ENCODE data around the gene GPR137B.

GPR137B gene

DNA sequence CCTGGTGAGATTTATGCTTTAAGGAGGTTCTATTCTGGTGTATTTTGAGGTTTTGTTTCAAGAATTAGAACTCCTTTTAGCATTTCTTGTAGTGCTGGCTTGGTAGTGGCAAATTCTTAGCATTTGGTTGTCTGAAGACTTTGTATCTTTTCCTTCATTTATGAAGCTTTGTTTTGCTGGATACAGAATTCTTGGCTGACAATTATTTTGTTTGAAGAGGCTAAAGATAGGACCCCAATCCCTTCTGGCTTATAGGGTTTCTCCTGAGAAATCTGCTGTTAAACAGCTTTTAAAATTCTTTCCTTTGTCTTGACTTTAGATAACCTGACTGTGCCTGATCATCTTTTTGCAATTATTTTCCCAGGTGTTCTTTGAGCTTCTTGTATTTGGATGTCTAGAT lies 58.6 kb downstream of the GPR137B start:
- TF ChIP-seq, protein P1, sequence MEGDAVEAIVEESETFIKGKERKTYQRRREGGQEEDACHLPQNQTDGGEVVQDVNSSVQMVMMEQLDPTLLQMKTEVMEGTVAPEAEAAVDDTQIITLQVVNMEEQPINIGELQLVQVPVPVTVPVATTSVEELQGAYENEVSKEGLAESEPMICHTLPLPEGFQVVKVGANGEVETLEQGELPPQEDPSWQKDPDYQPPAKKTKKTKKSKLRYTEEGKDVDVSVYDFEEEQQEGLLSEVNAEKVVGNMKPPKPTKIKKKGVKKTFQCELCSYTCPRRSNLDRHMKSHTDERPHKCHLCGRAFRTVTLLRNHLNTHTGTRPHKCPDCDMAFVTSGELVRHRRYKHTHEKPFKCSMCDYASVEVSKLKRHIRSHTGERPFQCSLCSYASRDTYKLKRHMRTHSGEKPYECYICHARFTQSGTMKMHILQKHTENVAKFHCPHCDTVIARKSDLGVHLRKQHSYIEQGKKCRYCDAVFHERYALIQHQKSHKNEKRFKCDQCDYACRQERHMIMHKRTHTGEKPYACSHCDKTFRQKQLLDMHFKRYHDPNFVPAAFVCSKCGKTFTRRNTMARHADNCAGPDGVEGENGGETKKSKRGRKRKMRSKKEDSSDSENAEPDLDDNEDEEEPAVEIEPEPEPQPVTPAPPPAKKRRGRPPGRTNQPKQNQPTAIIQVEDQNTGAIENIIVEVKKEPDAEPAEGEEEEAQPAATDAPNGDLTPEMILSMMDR (IDR thresholded peaks at IDR 0.05), result no peak

- TF ChIP-seq, protein P1 (IDR thresholded peaks at IDR 0.05), result no peak
Observed at GRCh38 chr1:236201786-236202185, 59.4 kb downstream of the GPR137B start.

DNA sequence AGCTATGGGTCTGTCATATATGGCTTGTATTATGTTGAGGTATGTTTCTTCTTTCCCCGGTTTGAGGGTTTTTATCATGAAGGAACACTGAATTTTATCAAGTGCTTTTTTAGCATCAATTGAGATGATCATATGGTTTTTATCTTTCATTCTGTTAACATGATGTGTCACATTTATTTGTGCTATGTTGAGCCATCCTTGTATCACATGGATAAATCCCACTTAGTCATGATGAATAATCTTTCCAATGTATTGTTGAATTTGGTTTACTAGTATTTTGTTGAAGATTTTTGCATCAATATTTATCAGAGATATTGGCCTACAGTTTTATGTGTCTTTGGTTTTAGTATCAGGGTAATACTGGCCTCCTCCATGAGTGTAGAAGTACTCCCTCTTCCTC lies 61.7 kb downstream of the GPR137B start:
- TF ChIP-seq, protein P1 (IDR thresholded peaks at IDR 0.05), result no peak

DNA sequence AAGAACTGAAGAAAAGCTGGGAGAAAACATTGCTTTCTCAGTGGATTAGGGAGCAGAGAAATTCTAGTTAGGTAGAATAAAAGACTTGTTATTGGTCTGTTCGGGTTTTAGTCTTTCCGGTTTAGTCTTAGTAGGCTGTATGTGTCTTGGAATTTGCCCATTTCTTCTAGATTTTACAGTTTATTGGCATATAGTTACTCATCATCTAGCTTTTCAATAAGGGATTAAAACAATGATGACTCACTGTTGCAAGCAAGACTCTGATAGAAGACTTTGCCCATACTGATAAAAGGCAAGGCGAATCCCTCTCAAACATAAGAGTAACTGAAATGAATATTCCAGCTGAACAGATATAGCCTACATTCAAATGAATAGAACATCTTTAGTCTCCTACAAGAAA lies 62.3 kb downstream of the GPR137B start:
- TF ChIP-seq, protein P1 (IDR thresholded peaks at IDR 0.05), result no peak

DNA sequence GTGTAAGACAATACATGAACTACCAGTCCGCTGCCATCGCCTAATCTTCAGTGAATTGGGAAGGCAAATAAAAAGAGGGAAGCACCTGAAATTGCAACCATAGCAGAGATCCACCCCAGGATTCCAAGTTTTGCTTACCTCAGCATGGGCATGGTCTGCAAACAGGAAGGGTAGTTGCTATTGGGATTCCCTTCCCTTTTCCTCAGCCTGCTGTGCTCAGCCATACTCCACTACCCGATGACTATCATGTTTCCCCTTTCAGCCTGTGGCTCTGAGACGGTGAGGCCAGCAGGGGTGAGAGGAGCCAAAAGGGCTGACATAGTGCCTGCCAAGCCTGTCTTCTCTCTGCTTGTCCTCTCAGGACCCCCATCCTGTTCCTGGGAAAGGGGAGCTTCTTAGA lies 64.2 kb downstream of the GPR137B start:
- TF ChIP-seq, protein P1 (IDR thresholded peaks at IDR 0.05), result no peak

DNA sequence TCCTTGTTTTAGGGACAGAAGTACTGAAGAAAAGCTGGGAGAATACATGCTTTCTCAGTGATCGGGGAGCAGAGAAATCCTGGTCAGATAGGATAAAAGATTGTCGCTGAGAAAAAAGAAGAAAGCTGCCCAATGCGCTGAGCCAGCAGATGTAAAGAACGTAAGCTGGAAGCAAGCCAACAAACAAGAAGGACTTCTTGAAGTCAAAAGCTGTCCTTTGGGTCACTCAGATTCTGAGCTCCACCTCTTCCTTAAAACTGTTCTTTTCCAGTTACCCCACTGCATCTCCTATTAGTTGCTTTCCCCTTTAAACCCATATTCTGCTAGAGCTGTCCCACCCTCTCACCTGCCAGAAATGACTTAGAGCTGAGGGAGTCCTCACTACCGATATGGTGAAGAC lies 64.8 kb downstream of the GPR137B start:
- TF ChIP-seq, protein P1 (IDR thresholded peaks at IDR 0.05), result no peak

GRCh38 chr1:236207569-236207968 lies 65.2 kb downstream of the GPR137B start:
- TF ChIP-seq, protein P1 (IDR thresholded peaks at IDR 0.05), result no peak

DNA sequence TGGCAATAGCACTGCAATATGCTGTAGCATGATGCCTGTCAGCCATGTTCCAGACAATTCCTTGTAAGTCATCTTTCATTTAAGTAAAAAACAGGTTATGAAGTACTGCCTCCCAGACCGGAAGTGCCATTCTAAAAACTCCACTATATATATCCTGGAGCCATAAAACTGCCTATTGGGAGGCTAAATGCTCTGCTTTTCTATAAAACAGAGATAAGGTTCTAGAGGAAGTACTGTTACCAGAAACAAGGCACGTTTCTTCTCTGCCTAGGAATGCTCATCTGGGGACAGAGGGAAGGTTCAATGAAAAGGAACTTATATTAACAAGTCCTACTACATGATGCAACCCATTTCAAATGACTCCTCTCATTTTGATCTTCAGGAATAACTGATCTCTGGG lies 66.8 kb downstream of the GPR137B start:
- TF ChIP-seq, protein P1 (IDR thresholded peaks at IDR 0.05), result no peak

Data from LNCAP (cell line).